Sigmoid colon (tissue), 3 donors: ENCODE measurements around the gene SMIM14.

Experiments used
- POLR2A ChIP-seq, 2 donors: fragments of 450-650 bp; IDR thresholded peaks; one replicate each; pipeline ENCODE4 v1.6.1; 2016; ENCODE audit warnings: antibody characterized with exemption in 2 of 2, mild to moderate bottlenecking in 2 of 2, moderate library complexity in 2 of 2
- TF ChIP-seq, protein P1 (sequence below), 4 experiments: fragments of 450-650 bp in 3 of 4; fragments of 200-600 bp in 1 of 4; IDR thresholded peaks; one replicate each; pipeline ENCODE4 v1.5.1; 2016 to 2019; ENCODE audit warnings: antibody characterized with exemption in 4 of 4, mild to moderate bottlenecking in 3 of 4, moderate library complexity in 2 of 4

GRCh38 chr4:39597695-39598381, 40.8 kb downstream of the SMIM14 start:
- TF ChIP-seq, protein P1, sequence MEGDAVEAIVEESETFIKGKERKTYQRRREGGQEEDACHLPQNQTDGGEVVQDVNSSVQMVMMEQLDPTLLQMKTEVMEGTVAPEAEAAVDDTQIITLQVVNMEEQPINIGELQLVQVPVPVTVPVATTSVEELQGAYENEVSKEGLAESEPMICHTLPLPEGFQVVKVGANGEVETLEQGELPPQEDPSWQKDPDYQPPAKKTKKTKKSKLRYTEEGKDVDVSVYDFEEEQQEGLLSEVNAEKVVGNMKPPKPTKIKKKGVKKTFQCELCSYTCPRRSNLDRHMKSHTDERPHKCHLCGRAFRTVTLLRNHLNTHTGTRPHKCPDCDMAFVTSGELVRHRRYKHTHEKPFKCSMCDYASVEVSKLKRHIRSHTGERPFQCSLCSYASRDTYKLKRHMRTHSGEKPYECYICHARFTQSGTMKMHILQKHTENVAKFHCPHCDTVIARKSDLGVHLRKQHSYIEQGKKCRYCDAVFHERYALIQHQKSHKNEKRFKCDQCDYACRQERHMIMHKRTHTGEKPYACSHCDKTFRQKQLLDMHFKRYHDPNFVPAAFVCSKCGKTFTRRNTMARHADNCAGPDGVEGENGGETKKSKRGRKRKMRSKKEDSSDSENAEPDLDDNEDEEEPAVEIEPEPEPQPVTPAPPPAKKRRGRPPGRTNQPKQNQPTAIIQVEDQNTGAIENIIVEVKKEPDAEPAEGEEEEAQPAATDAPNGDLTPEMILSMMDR (IDR thresholded peaks at IDR 0.05): no peak
- TF ChIP-seq POLR2A (IDR thresholded peaks at IDR 0.05): no peak
